Measurements from ENCODE around the gene UBE2G1.

UBE2G1 gene

DNA sequence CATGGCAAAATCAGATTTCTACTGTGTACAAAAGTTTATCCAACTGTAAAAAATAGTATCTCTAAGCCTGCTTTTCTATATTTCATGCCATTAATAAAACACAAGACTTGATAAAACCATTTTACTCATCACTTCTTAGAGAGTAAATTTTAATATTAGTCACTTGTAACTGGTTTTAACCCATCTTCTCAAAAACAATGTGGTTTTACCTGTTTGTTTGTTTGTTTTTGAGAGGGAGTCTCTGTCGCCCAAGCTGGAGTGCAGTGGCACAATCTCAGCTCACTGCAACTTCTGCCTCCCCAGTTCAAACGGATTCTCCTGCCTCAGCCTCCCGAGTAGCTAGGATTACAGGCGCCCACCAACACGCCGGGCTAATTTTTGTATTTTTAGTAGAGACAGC, 32.1 kb downstream of the UBE2G1 start:
- DNase-seq (ENCODE audit: low read depth): no peak

DNA sequence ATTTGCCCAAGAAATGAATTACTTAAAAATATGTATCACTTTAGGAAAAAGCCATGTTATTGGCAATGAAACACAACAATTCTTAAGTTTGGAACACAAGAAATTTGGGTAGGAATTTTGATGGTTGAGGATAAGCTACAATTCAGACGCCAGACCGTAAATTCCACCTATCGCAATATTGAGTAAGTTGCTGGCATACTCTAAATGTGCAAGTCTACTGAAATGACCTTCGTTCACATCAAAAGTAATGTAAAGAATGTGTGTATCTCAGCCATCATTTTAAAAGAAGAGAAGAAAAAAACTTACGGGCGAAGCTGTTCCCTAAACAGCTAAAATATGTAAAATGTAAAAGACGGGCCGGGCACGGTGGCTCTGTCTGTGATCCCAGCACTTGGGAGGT, 33.4 kb downstream of the UBE2G1 start:
- no peak for DNase-seq (ENCODE audit: low read depth)

DNA sequence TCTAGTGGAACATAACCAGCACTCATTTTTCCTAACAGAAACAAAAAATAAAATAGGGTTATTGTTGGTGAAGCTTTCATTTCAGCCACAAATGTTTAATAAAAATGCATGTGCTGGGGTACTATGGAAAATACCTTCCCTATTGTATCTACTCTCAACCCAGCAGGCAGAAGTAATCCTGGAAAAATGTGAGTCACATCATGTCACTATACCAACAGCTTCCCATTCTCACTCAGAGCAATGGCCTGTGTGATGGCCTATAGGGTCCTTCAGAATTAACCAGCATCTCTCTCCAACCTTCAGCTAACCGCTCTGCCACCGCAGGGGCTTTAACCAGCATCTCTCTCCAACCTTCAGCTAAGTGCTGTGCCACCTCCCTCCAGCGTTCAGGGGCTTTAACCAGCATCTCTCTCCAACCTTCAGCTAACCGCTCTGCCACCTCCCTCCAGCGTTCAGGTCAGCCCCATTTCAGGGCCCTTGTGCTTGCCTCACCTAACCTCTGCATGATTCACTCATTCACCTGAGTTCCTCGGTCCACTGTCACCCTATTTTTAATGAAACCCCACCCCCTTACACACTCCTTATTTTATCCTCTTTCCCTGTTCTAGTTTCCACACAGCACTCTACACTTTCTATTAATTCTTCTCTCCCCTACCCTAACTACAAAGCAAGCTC, 34.0 kb downstream of the UBE2G1 start:
- no peak for DNase-seq (ENCODE audit: low read depth)

DNA sequence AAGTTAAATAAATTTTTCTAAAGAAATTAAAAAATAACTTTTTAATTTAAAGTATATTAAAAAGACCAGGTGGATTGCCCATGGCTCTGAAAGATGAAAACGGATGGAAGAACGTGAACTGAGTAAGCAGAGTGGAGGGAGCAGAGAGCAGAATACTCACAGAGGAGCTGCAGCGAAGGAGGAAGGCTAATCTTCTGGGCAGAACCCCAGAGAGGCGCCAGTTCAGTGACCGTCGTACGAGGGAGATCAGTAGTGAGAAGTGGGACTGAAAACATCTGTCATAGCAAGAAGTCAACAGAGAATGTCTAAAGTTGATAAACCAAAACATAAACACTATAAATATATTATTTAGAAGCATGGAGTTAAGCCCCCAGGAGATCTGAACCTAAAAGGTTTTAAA, 34.9 kb downstream of the UBE2G1 start:
- DNase-seq (ENCODE audit: low read depth): no peak

DNA sequence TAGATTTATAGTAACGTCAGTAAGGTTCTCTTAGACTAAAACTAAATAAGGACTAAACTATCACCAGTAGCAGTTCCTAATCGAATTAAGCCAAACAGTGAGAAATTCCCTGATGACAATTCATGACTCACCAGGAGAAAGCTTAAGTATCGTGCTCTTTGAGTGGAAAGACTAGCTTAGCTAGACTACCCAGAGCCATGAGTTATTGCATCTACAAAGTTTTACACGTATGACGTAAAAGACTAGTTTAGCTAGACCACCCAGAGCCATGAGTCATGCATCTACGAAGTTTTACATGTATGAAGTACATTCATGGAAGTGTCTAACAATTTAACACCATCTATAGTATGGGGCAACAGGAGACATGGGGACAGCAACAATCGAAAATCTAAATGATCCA, 36.6 kb downstream of the UBE2G1 start:
- peak; percentile 66 for DNase-seq (ENCODE audit: low read depth)

DNA sequence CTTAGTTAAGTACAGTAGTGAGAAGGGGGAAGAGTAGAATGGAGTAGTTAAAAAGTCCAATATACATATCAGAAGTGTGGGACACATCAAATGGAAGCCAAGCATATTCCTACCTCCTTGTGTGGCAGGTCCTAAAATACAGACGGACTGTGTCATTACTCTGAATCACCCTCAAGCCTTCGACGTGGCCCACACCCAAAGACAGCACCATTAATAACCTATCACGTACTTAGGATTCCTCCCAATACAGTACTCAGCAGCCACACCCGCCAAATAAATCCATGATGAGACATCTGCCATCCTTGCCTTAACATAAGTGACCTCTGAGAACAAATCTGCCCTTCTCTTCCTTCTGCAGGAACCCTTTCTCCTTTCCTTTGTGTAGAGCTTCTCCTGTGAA, 38.9 kb downstream of the UBE2G1 start:
- DNase-seq (ENCODE audit: low read depth): peak; percentile 67

DNA sequence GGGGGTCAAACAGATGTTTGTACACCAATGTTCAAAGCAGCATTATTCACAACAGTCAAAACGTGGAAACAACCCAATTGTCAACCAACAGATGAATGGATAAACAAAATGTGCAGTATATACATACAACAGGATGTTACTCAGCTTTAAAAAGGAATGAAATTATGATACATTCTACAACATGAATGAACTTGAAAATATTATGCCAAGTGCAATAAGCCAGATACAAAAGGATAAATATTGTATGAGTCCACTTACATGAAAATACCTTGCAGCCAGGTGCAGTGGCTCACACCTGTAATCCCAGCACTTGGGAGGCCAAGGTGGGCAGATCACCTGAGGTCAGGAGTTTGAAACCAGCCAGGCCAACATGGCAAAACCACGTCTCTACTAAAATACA, 39.9 kb downstream of the UBE2G1 start:
- DNase-seq (ENCODE audit: low read depth): no peak

DNA sequence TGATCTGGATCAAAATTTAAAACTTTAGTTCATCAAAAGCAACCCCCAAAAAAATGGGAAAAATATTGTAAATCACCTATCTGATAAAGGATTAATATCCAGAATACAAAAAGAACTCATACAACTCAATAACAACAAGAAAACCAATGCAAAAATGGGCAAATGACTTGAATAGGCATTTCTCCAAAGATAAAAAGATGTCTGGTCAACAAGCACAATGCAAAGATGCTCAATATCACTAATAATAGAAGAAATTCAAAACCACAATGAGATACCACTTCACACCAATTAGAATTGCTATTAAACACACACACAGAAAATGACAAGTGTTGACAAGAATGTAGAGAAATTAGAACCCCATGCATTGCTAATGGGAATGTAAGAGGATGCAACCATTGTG, 40.4 kb downstream of the UBE2G1 start:
- DNase-seq (ENCODE audit: low read depth): no peak

DNA sequence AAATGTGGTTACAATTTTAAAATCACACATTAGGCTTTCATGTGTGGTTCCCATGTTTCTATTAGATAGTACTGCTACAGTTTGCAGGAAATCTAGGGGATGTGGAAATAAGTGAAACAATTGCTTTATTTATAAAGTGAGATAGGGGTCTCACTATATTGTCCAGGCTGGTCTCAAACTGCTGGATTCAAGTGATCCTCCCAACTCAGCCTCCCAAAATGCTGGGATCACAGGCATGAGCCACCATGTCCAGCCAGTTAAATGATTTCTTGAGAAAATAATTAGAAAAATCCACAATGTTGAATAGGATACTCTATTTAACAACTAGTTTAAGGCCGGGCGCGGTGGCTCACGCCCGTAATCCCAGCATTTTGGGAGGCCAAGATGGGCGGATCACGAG, 42.0 kb downstream of the UBE2G1 start:
- DNase-seq (ENCODE audit: low read depth): no peak

DNA sequence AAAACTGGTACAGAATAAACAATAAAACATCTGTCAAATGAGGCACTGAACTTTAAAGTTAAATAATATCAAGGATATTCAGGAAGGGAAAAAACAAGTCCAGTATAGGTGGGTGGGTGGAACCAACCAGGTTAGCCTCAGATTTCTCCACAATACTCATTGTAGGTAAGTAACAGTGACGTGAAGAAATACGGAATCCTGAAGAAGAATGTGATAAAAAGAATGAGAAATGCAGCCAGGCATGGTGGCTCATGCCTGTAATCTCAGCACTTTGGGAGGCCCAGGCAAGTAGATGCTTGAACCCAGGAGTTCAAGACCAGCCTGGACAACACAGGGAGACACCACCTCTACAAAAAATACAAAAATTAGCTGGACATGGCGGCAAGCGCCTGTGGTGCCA, 47.3 kb downstream of the UBE2G1 start:
- DNase-seq (ENCODE audit: low read depth): no peak

DNA sequence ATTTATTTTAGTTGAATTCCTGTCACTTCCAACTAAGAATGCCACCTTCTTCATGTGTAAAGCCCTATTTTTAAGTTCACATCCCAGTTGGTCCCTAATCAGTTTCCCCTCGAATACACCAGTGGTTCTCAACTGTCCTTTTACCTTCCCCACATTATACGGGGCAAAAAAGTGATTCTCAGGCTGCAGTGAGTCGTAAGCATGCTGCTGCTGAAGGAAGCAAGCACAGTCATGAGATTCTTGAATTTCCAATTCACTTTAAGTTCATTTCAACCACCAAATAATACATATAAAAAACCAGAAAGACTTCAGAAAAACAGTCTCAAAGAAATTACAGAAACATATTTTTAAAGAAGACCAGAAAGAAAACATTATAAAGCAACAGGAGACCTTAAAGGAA, 47.9 kb downstream of the UBE2G1 start:
- no peak for DNase-seq (ENCODE audit: low read depth)

DNA sequence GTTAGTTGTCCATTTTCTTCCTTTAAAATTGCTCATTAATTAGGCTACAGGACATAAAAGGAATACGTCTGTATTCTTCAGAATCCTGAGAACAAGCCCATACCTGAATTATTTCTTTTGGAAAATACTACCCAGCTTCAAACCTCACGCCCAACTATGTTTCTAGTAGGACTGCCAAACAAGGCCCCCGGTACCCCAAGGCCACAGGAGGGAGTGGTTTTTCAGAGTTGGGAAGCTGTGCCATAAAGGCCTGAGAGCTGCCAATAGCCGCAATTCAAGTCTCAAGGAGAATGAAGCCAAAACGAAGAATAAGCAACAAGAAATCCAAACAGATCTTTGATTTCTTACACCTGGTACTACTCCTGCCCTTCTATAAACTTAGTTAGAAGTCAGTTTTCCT, 48.3 kb downstream of the UBE2G1 start:
- no peak for DNase-seq (ENCODE audit: low read depth)

DNA sequence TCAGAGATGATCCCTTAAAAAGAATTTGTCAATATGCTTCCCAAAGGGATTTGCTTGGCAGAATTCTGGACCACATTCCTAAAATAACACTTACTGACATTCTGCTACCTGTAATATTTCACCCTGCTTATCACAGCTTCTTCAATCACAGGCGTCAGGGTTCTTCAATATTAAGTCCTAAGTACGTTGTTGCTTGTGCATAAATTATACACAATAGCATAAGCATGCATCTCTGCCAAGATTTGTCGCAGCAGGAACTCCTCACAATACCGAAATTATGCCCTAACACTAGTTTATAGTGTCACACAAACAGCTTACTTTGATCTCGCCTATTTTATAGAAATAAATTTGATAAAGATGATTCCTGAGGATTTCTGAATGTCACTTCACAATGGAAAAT, 48.9 kb downstream of the UBE2G1 start:
- no peak for DNase-seq (ENCODE audit: low read depth)

DNA sequence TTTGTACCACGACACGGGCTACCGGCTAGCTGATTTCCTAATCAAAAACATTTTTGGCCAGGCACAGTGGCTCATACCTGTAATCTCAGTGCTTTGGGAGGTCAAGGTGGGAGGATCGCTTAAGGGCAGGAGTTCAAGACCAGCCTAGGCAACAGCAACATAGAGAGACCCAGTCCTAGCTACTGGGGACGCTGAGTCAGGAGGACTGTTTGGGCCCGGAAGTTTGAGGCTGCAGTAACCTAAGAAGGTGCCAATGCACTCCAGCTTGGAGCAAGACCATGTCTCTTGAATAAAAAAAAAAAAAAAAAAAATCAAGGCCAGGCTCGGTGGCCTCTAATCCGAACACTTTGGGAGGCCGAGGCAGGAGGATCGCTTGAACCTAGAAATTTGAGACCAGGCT, 49.8 kb downstream of the UBE2G1 start:
- DNase-seq (ENCODE audit: low read depth): no peak

DNA sequence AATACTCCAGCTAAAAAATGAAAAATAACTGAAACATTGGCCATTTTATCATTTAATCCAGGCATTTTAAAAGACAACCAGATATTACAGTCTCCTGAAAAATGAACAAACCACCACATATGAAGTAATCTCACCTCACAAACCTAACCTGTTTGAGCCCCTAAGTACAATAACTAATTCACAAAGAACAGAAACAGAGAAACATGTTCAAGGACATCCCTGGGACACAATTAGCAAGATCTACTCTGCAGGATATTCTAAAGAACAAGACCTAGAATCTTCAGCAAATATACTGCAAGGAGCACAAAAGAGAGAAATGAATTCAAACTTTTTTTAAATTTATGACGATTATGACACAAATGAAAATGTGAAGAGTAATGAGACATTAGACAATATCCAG, 51.9 kb downstream of the UBE2G1 start:
- no peak for DNase-seq (ENCODE audit: low read depth)

DNA sequence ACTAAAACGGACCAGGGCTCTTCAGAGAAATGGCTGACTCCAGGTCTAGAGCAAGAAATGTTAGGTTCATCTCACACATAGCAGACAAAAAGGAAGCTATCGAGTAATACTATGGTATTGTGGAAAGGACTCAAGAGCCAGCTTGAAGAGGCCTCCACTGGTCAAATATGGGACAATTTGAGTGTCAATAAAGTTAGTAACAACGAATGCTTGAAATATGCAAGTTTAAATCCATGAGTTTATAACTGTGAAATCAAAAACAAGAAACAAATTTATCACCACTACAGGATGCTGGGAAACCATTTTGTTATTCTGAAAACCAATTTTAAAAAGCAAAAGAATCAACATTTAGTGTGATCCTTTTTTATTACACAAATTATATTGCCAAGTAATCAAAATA, 52.3 kb downstream of the UBE2G1 start:
- DNase-seq (ENCODE audit: low read depth): no peak

DNA sequence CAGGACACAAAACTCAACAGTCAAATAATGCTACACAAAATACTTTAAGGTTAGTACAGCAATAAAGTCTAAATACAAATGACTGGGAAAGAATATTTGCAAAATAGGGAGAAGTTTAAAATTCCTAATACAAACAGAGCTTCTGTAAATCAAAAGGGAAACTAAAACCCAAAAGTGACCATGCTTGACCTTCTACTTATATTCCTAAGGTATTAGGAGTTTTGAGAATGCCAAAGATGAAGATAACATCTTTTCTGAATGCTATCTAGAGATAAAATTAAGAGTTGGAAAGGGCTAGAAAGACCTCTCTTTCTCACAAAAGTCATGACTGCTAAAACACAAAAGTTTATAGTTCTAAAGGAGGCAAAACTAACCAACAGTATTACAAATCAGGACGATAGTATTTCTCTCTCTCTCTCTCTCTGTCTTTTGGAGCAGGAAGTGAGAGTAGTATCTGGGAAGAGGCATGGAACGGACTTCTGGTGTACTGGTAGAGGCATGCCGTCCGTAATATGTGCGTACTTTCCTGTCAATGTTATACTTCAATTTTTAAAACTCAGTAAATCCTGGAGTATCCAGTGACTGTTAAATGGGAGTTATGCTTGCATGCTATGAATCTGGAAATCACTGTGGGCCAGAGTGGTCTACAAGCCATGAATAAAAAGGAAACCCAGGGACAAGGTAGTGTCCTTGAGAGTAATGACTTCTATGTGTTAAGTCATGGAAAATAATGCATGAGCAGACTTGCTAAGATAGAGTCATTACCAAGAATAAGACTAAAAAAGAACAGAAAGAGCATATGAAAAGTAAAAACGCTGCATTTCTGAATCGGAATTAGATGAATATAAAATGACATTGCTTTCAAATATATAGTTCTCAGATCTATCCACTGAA, 53.0 kb downstream of the UBE2G1 start:
- DNase-seq (ENCODE audit: low read depth): no peak

DNA sequence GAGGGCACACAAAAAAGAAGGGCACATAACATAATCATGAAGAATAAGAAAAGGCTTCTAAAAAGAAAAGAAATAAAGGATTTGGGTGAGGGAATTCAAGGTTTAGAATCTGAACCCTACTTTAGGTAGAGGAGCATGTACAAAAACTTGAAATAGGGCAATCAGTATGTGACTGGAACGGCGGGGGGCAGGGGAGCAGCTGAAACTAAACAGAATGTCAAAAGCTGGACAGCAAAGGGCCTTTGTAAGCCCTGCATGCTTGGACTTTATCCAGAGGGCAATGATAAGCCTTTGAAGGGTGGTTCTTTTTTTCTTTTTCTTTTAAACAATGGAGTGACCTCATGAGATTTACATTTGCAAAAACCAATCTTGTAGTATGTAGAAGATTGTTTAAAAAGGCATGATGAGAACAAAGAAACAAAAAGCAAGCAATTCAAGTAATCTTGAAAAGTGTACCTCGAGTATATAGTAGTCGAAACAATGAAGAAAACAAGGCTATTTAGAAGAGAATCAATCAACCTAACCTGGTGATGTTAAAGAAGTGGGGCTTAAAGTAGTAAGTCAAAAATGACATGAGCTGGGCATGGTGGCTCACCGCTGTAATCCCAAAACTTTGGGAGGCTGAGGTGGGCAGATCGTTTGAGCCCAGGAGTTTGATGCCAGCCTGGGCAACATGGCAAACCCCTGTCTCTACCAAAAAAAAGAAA, 56.0 kb downstream of the UBE2G1 start:
- no peak for DNase-seq (ENCODE audit: low read depth)

DNA sequence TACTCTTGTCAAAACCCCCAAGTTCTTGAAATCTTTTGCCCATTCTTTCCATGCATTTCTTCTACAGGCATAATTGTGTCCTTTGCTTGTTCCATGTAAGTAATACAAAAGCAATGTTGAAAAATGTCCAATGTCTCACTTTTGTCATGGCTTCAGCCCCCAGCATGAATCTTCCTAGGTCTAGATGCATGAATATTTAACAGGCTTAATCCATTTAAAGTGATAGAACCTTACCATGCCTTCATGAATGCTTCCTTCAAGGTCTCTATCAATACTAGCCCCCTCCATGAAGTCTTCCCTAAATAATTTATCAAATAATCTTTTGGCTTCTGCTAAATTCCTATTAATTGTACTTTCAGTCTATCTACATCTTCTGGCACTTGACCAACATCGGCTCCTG, 56.6 kb downstream of the UBE2G1 start:
- DNase-seq (ENCODE audit: low read depth): no peak

DNA sequence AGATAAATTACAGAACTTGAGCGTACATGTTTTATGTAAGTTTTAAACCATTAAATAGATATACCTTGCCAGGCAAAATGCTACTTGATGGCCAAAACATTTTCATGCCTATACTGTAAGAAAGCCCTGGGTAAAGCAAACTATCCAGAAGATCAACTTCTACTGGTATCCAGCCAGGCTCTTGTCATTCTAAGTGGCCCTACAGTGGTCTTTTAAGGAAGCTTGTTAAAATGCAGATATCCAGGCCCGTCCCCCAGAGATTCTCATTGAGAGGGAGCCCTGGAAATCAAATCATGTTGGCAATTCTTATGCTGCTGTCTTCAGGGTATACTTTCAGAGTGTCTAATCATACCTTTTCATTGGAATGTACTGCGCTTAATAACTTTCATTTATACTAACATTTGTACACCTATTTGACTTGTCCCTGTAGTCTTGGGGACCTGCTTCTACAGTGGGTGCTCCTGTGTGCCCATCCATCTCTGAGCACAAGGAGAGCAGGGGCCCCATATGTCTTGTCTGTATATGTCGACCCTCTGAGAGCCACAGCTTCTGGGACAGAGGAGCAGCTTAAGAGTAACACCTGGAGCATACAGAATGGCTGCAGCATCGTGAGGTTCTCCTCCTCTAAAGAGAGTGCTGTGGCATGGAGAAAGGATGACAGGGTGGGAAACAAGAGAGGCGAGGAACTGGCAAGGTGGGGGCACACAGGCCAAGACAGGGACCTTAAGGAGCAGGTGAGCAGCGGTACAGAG, 59.1 kb downstream of the UBE2G1 start:
- DNase-seq (ENCODE audit: low read depth): no peak

DNA sequence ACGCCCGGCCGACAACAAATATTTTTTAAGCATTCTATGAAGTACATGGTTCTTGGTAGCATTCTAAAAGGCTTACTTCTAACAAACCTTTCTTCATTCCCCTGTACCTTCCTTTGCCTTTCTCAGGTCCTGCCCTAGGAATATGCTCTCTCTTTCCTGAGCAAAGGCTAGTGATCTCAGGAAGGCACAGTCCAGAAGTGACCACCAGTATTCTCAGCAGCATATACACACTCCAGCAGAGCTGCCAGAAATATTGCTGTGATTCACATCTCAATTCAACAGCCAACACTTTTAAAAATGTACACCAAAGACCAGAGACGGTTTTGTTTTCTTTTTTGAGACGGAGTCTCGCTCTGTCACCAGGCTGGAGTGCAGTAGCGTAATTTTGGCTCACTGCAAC, 61.3 kb downstream of the UBE2G1 start:
- no peak for DNase-seq (ENCODE audit: low read depth)

DNA sequence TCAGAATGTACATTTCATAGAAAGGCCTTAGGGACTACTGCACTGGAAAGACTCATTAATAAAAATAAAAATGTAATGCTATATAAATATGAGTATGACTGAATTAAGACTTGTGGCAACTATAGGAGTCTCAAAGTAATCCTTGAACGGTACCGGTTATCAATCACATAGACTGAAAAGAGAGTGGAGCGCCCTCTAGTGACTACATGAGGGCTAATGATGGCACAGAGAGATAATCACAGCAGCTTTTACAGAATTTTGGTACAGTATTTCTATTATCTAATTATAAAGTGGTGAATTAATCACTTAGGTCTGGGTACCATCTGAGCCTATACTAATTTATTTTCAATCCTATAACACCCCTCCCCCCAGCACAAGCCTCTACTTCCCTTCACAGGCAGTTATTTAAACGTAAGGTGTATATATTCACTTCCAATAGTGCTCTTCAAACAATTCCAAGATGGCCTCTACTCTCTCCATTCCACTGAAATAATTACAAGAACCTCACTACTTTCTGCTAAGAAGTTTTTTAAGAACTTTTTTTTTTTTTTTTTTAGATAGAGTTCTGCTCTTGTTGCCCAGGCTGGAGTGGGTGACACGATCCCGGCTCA, 62.0 kb downstream of the UBE2G1 start:
- no peak for DNase-seq (ENCODE audit: low read depth)

All from HS-27A (cell line).